Neural progenitor cell (in vitro differentiated cells): ENCODE measurements around the gene SMPD3.

ENCODE experiments used
- EZH2 ChIP-seq: fragments of 200-600 bp; sonication (generic); IDR thresholded peaks from 2 replicates; pipeline ENCODE4 v1.6.1; 2017; ENCODE audit warnings: antibody characterized with exemption, mild to moderate bottlenecking, moderate library complexity
- TF ChIP-seq, protein P1 (sequence below): fragments of 200-600 bp; sonication (generic); IDR thresholded peaks from 2 replicates; pipeline ENCODE4 v1.5.1; 2017; ENCODE audit warnings: antibody characterized with exemption, mild to moderate bottlenecking

DNA sequence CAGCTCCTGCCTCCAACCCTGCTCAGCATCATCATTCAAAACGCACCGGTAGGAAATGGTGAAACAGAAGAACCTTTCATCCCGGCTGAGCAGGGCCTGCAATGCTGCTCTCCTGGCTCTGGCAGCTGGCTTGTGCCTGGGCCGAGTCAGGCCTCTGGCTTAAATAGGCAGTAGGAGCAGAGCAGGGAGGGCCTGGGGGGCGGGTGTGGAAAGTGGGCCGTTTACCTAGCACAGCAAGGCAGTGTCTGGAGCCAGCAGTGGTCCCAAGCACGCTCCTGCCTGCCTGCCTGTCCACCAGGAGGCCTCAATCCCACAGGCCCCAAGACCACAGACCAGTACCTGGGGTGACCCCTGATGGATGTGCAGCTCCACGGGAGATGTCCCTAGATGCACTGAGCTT is 59.3 kb downstream of the SMPD3 start:
- TF ChIP-seq, protein P1, sequence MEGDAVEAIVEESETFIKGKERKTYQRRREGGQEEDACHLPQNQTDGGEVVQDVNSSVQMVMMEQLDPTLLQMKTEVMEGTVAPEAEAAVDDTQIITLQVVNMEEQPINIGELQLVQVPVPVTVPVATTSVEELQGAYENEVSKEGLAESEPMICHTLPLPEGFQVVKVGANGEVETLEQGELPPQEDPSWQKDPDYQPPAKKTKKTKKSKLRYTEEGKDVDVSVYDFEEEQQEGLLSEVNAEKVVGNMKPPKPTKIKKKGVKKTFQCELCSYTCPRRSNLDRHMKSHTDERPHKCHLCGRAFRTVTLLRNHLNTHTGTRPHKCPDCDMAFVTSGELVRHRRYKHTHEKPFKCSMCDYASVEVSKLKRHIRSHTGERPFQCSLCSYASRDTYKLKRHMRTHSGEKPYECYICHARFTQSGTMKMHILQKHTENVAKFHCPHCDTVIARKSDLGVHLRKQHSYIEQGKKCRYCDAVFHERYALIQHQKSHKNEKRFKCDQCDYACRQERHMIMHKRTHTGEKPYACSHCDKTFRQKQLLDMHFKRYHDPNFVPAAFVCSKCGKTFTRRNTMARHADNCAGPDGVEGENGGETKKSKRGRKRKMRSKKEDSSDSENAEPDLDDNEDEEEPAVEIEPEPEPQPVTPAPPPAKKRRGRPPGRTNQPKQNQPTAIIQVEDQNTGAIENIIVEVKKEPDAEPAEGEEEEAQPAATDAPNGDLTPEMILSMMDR: no peak
- TF ChIP-seq EZH2: no peak
